HepG2 (cell line): ENCODE results near the gene CENATAC. TPM values are rescaled to one million over a fixed set of nuclear protein-coding genes. Genes with fewer than 3 reads are reported as not detected.

ENCODE experiments used
- ADNP ChIP-seq: sonication (generic); formaldehyde crosslinking; IDR thresholded peaks from 2 replicates; pipeline ENCODE4 v1.4.0; 2020; ENCODE audit warnings: missing genetic modification reagents
- BRD4 ChIP-seq: sonication (generic); formaldehyde crosslinking; IDR thresholded peaks from 2 replicates; pipeline ENCODE4 v1.4.0; 2020; ENCODE audit warnings: missing genetic modification reagents
- CAMTA2 ChIP-seq: sonication (generic); formaldehyde crosslinking; IDR thresholded peaks from 2 replicates; pipeline ENCODE4 v1.4.0; 2020; ENCODE audit warnings: mild to moderate bottlenecking, missing genetic modification reagents, borderline replicate concordance
- CBX5 ChIP-seq: sonication (generic); formaldehyde crosslinking; IDR thresholded peaks from 2 replicates; pipeline ENCODE4 v1.4.0; 2020; ENCODE audit warnings: missing genetic modification reagents, borderline replicate concordance
- GATA4 ChIP-seq: sonication (generic); IDR thresholded peaks from 2 replicates; pipeline ENCODE4 v1.6.1; 2016; ENCODE audit warnings: antibody characterized with exemption, low read depth, borderline replicate concordance
- HOXA9 ChIP-seq: sonication (generic); formaldehyde crosslinking; IDR thresholded peaks from 2 replicates; pipeline ENCODE4 v1.8.1; 2022; ENCODE audit warnings: missing genetic modification reagents, mild to moderate bottlenecking, moderate library complexity, borderline replicate concordance
- IKZF4 ChIP-seq: sonication (generic); formaldehyde crosslinking; IDR thresholded peaks from 2 replicates; pipeline ENCODE4 v1.5.1; 2020; ENCODE audit warnings: borderline replicate concordance, mild to moderate bottlenecking, low read depth, missing genetic modification reagents; ENCODE audit errors: not compliant biosample characterization
- IRX3 ChIP-seq: sonication (generic); formaldehyde crosslinking; IDR thresholded peaks from 2 replicates; pipeline ENCODE4 v1.8.1; 2023; ENCODE audit warnings: mild to moderate bottlenecking, low read depth, missing genetic modification reagents, borderline replicate concordance
- ISX ChIP-seq: sonication (generic); formaldehyde crosslinking; conservative IDR thresholded peaks from 2 replicates; pipeline ENCODE4 v1.5.0; 2020; ENCODE audit warnings: missing genetic modification reagents
- MEF2D ChIP-seq: sonication (generic); formaldehyde crosslinking; IDR thresholded peaks from 2 replicates; pipeline ENCODE4 v1.5.1; 2020; ENCODE audit warnings: mild to moderate bottlenecking, missing genetic modification reagents
- MNT ChIP-seq: fragments of 450-650 bp; IDR thresholded peaks from 2 replicates; pipeline ENCODE4 v1.6.1; 2016
- NFE2L1 ChIP-seq: sonication (generic); formaldehyde crosslinking; IDR thresholded peaks from 2 replicates; pipeline ENCODE4 v1.4.0; 2020; ENCODE audit warnings: missing genetic modification reagents, mild to moderate bottlenecking, borderline replicate concordance
- PBX3 ChIP-seq: sonication (generic); formaldehyde crosslinking; IDR thresholded peaks from 2 replicates; pipeline ENCODE4 v1.8.1; 2023; ENCODE audit warnings: missing genetic modification reagents, inconsistent platforms, borderline replicate concordance
- PPARG ChIP-seq: conservative IDR thresholded peaks from 2 replicates; pipeline ENCODE4 v1.6.1; 2016; ENCODE audit warnings: missing biosample characterization, missing genetic modification reagents
- REL ChIP-seq: sonication (generic); formaldehyde crosslinking; conservative IDR thresholded peaks from 2 replicates; pipeline ENCODE4 v1.8.0; 2022; ENCODE audit warnings: mild to moderate bottlenecking, missing genetic modification reagents, moderate library complexity
- RFXANK ChIP-seq: IDR thresholded peaks from 2 replicates; pipeline ENCODE4 v1.6.1; 2016
- ZBTB38 ChIP-seq: sonication (generic); formaldehyde crosslinking; IDR thresholded peaks from 2 replicates; pipeline ENCODE4 v1.5.1; 2020; ENCODE audit warnings: mild to moderate bottlenecking, missing genetic modification reagents
- ZNF33A ChIP-seq: sonication (generic); formaldehyde crosslinking; IDR thresholded peaks from 2 replicates; pipeline ENCODE4 v1.5.1; 2020; ENCODE audit warnings: missing genetic modification reagents, mild to moderate bottlenecking, moderate library complexity, borderline replicate concordance
- ZNF512 ChIP-seq: sonication (generic); formaldehyde crosslinking; IDR thresholded peaks from 2 replicates; pipeline ENCODE4 v1.4.0; 2020; ENCODE audit warnings: mild to moderate bottlenecking, missing genetic modification reagents
- ZNF547 ChIP-seq: sonication (generic); formaldehyde crosslinking; IDR thresholded peaks from 2 replicates; pipeline ENCODE4 v1.5.1; 2020; ENCODE audit warnings: mild to moderate bottlenecking, missing genetic modification reagents
- ZNF639 ChIP-seq: conservative IDR thresholded peaks from 2 replicates; pipeline ENCODE4 v1.6.1; 2018; ENCODE audit warnings: missing genetic modification reagents
- ZNF644 ChIP-seq: IDR thresholded peaks from 2 replicates; pipeline ENCODE4 v1.6.1; 2016; ENCODE audit warnings: low read depth
- ZNF678 ChIP-seq: sonication (generic); formaldehyde crosslinking; IDR thresholded peaks from 2 replicates; pipeline ENCODE4 v1.4.0; 2020; ENCODE audit warnings: mild to moderate bottlenecking, missing genetic modification reagents
- ZNF776 ChIP-seq: sonication (generic); formaldehyde crosslinking; IDR thresholded peaks from 2 replicates; pipeline ENCODE4 v1.4.0; 2020; ENCODE audit warnings: mild to moderate bottlenecking, missing genetic modification reagents
- ZNF878 ChIP-seq: sonication (generic); formaldehyde crosslinking; IDR thresholded peaks from 2 replicates; pipeline ENCODE4 v1.8.1; 2023; ENCODE audit warnings: mild to moderate bottlenecking, missing genetic modification reagents, moderate library complexity
- polyA plus RNA-seq, 8 experiments: library from polyadenylated mRNA; depleted of rRNA in 3 of 8; stranded (reverse) in 7 of 8; unstranded in 1 of 8; fragments of >200 nt; fragmentation: Illumina TruSeq in 4 of 8; extraction: Trizol in 4 of 8; gene quantifications; 2 replicates each; pipeline versions ENCODE4 v1.2.1 to v1.2.3, GENCODE V29; 2011 to 2016; ENCODE audit warnings: low read depth in 4 of 8, missing spikeins in 1 of 8, mixed read lengths in 1 of 8; ENCODE audit not compliant: insufficient read depth in 1 of 8
- total RNA-seq, 5 experiments: library from RNA; depleted of rRNA; stranded (reverse); fragments of >200 nt; fragmentation: Illumina TruSeq; extraction: Trizol; gene quantifications; 2 replicates each; pipeline ENCODE4 v1.2.3, GENCODE V29; 2016; ENCODE audit warnings: low read depth in 1 of 5

CENATAC gene
- total and polyA plus RNA-seq, 2 of the 13 experiments (the other 11 are each of a cell fraction or from before 2014, with no cell fraction given), result 21.7 to 25.0 TPM

DNA sequence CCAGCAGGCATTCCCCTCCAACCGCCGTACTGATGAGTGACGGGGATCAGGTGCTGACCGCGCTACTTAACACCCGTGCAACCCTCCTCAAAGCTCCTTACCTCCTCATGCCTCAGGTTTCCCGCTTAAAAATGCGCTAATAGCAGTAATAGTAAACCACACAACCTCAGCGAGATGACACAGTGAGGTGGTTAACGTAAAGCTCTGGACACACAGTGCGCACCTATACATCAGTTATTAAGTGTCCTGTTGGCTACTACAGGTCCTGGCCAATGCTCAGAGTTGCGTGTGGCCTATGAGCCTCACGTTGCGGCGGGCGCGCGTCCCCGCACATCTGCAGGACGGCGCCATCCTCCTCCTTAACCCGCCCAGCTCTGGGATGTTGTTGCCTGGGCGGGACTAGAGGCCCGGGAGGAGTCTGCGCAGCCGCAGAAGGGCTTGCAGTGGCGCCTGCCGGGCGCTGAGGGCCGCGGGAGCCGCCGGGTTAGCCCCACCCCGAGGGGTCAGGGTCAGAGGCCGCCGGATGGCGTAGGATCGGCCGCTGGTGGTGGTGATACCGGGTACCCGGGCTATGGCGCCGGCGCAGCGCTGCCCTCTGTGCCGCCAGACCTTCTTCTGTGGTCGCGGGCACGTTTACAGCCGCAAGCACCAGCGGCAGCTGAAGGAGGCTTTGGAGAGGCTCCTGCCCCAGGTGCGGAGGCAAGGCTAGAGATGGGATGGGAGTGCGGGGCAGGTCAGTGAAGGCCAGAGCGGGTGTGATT is at the start of gene CENATAC (continued):
- TF ChIP-seq CBX5 (CRISPR knock-in tag), result peak; percentile 27; the same call in 1 of the 2 replicates
- TF ChIP-seq PPARG, result peak; percentile 36; the same call in 1 of the 2 replicates
- TF ChIP-seq RFXANK (CRISPR knock-in tag), result no peak
- TF ChIP-seq ZNF547 (CRISPR knock-in tag), result peak; percentile 87
- TF ChIP-seq ZNF678, result no peak
- TF ChIP-seq ISX (CRISPR knock-in tag), result no peak
- peak; percentile 54; the same call in 1 of the 2 replicates for TF ChIP-seq ZBTB38
- TF ChIP-seq ZNF644, result no peak
- no peak for TF ChIP-seq ZNF512 (CRISPR knock-in tag)
- peak; percentile 89 for TF ChIP-seq ZNF639 (CRISPR knock-in tag)
- peak; percentile 50 for TF ChIP-seq IKZF4 (CRISPR knock-in tag)
- TF ChIP-seq ZNF776, result no peak; the same call in 1 of the 2 replicates
- no peak for TF ChIP-seq ADNP (CRISPR knock-in tag)
- TF ChIP-seq CAMTA2, result 0 out of 2 replicates have a peak, but pooled peaks have one; percentile 23
- no peak for TF ChIP-seq ZNF33A (CRISPR knock-in tag)
- TF ChIP-seq MEF2D, result peak; percentile 77
- peak; percentile 62; the same call in 1 of the 2 replicates for TF ChIP-seq BRD4 (CRISPR knock-in tag)
- no peak for TF ChIP-seq ZNF878 (CRISPR knock-in tag)
- no peak for TF ChIP-seq IRX3 (CRISPR knock-in tag)
- TF ChIP-seq PBX3 (CRISPR knock-in tag), result no peak
- no peak for TF ChIP-seq HOXA9 (CRISPR knock-in tag)
- peak; percentile 36; the same call in 1 of the 2 replicates for TF ChIP-seq NFE2L1 (CRISPR knock-in tag)
- TF ChIP-seq MNT, result no peak
- TF ChIP-seq GATA4, result peak; percentile 26; the same call in 1 of the 2 replicates
- peak; percentile 89; the same call in 1 of the 2 replicates for TF ChIP-seq REL (CRISPR knock-in tag)
